Activated T-cell treated with anti-CD3 and anti-CD28 coated beads, Interleukin-2, amount 50 U/mL, for 48 hours (primary cell): ENCODE measurements around the gene RNH1.
A peak's percentile ranks its signal among the peaks of the same experiment; 100 is the strongest.

ENCODE experiments used
- DNase-seq, 2 experiments: peaks; one replicate each; pipeline ENCODE4 v3.0.0-alpha.2; 2020

RNH1 gene

DNA sequence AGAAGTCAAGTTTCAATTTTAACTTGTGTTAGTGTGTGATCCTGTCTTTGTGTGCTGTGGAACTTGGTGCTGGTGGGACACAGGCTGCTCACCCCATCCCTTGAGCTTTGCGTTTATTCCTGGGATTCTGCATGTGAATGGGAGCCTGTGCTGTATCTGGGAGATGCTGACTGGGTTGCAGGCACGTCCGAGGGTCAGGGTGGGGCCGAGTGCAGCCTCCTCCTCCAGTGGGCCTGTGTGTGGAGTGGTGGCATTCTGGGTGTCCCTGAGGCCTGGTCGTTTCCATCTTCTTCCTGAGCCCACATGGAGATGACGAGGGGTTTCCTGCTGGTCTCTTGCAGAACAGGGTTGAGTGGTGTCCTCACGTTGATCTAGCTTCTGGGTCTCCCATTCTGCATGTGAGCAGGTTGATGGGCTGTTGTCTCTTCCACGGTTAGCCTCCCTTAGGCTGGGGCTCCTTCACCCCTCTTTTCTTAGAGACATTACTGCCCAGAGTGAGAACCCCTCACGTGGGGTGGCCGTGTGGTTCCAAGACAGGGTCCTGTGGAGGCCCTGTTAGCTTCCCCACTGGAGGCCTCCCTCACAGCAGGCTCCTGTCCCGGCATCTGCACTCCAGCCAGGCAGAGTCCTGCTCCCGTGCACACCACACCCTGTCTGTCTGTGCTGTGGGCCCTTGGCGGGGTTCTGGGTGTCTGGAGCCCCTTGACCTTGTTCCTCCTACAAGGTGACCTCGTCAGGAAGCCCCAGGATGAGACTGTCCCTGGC is 52.1 kb downstream of the RNH1 start:
- no peak for DNase-seq

- no peak for DNase-seq
Observed at GRCh38 chr11:454043-454442, 53.0 kb downstream of the RNH1 start.

GRCh38 chr11:453564-453963 is 53.5 kb downstream of the RNH1 start:
- DNase-seq = no peak

- no peak for DNase-seq
Observed at GRCh38 chr11:452916-453527, 54.0 kb downstream of the RNH1 start.

DNA sequence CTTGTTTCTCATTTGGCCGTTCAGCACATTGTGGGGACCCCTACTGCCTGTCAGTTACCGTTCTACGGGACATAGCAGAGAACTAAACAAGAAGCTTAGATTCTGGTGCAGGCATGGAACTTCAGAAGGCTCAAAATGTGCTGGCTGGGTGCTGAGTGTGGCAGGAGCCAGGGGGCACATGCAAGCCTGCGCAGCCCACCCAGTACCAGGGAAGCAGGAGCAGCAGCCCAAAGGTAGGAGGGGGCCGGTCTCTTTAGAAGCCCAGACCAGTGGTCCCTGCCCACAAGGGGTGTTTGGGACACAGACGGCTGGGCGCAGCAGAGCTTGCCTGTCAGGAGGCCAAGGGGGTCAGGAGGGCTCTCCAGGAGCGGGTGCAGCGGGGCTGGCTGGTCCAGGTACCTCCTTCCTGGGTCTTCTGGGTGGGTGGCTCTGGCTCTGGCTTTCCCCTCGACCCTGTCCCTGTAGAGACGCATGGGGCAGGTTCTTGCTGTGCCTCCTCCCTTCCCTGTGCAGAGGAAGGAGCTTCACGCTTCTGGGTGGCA is 54.8 kb downstream of the RNH1 start:
- DNase-seq = no peak

DNA sequence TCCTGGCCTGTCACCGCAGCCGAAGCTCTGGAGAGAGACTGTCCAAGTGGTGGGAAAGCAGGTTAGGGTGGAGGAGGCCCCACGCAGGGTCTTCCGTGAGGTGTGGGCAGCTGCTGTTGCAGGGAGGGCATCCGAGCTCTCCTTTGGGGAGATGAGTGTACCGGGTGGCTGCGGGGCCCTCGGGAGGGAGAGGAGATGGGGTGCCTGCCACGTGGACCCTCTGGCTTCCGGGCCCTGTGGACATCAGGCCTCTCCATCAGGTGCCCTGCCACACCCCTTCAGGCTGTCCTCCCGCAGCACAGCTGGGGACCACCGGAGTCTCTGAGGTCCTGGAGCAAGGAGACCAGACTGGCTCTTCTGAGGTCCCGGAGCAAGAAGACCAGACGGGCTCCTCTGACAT is 55.3 kb downstream of the RNH1 start:
- no peak for DNase-seq

- DNase-seq = peak; percentile 75 to 78
Observed at GRCh38 chr11:450809-451451, 56.1 kb downstream of the RNH1 start.

DNA sequence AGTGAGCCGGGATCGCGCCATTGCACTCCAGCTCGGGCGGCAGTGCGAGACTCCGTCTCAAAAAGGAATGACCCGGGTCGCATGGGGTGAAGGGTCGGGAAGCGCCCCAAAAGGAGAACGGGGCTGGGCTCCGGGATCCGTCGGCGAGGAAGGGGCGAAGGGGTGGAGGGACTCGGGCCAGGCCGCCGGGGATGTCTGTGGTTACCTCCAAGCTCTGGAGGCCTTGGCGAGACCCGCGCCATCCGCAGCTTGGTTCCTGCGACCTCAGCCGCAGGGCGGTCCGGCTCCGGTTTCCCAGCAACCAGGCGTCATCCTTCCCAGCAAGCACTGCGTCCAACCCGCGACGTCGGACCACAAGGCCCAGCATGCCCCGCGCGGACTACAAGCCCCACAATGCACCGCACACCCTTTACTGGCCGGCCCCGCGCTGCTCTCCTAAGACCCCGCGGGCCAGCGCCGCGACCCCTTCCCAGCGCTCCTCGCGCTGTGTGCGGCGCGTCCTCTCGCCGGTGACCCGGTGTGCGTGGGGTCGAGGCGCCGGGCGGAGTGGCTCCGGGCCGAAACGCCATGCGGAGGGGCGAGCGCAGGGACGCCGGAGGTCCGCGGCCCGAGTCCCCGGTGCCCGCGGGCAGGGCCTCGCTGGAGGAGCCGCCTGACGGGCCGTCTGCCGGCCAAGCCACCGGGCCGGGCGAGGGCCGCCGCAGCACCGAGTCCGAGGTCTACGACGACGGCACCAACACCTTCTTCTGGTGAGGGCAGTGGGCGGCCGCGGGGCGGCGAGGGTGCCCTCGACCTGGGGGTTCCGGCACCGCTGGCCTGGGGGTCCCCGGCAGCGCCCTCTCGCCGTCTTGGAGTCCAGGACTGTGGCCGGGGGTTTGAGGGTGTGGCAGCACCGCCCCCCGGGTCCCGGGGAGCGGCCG is 56.9 kb downstream of the RNH1 start, which contains the start of gene PTDSS2:
TSS of gene PTDSS2 (plus strand) at position 391 of the 920 bp plus-strand sequence. CDS start at position 568, 177 bp downstream.
- peak; percentile 94 to 95 for DNase-seq

GRCh38 chr11:447923-448731 is 58.9 kb downstream of the RNH1 start:
- peak; percentile 99 for DNase-seq

DNA sequence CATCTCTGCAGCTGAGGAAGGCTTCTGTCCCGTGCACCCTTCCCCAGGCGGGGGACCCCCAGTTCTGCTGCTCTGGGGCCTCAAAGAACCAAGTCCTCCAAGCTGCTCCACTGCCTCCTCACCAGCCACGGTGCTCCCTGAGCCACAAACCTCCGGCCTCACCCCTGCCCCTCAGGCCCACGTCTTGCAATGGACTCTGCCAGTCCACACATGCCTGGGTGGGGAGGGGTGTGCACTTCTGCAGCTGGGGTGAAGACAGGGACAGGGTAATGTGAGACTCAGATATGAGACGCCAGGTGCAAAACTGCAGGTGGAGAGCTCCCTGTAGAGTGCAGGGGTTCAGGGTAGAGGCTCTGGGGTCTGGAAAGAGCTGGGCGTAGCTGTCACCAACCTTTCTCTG is 60.2 kb downstream of the RNH1 start:
- DNase-seq = no peak

DNA sequence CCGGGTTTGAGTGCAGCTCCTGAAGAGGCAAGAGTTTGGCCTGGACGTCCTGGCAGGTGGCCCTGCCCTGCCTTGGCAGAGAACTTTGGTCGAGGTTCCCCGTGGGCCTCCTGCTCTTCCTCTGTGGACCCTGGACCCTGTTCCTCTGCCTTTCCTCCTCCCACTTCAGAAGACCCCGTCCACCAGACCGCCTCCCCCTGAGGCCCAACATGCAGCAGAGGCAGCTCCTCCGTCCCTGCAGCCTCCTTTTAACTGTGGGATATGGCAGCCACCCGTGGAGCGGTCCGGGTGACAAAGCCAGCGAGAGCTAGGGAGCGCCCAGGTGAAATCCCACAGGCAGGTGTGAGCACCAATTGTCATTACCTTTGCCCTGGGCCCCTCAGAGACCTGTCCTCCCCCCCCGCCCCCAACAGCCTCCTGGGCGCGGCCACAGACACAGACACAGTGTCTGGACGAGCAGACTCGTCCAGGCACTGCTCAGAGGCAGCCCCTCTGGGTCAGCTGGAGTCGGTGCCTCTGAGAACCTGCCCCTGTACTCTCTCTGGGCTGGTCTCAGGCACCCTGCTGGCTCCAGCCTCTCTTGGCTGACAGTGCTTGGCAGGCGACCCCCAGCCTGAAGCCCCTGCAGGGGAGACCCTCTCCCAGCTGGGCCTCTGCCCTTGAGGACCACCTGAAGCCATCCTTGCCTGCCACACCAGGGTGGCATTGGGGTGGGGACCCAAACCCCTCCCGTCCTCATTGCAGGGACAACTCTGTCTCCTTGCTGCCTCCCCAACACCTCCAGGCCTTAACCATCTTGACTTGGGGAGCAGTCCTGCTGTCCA is 61.1 kb downstream of the RNH1 start:
- DNase-seq = no peak
